Activated B cell treated with CpG ODN at 0.5 μM for 24 hours (primary cell): ENCODE data around the gene C11orf91. TPM values are rescaled to one million over a fixed set of nuclear protein-coding genes. Genes with fewer than 3 reads are reported as not detected.

Experiments used
- ATAC-seq: fragments of 200-7000 bp; cut with Tn5 transposase; one replicate; pipeline ENCODE4 v1.10.0; 2021; ENCODE audit warnings: low read depth, mild to moderate bottlenecking, moderate library complexity
- CTCF ChIA-PET: fragments of 350-600 bp; sonication (Branson Sonifier 250); formaldehyde crosslinking; loops from one replicate; lab custom pipeline; 2021; ENCODE audit warnings: antibody characterized with exemption; lab: Charles Lee
- POLR2A ChIA-PET: fragments of 350-600 bp; sonication (Branson Sonifier 250); formaldehyde crosslinking; loops from one replicate; lab custom pipeline; 2021; ENCODE audit warnings: antibody characterized with exemption; lab: Charles Lee
- DNase-seq: peaks from one replicate; pipeline ENCODE4 v3.0.0; 2022
- H3K27ac Mint-ChIP-seq: one replicate; pipeline ENCODE4 v1.8.0; 2020; ENCODE audit warnings: mixed read lengths
- H3K27me3 Mint-ChIP-seq: one replicate; pipeline ENCODE4 v1.8.0; 2021; ENCODE audit warnings: mixed read lengths
- H3K36me3 Mint-ChIP-seq: one replicate; pipeline ENCODE4 v1.8.0; 2021; ENCODE audit warnings: low read depth, mixed read lengths
- H3K4me1 Mint-ChIP-seq: one replicate; pipeline ENCODE4 v1.8.0; 2021; ENCODE audit warnings: mixed read lengths
- H3K4me3 Mint-ChIP-seq: one replicate; pipeline ENCODE4 v1.8.0; 2020; ENCODE audit warnings: mild to moderate bottlenecking, mixed read lengths
- H3K9me3 Mint-ChIP-seq: one replicate; pipeline ENCODE4 v1.8.0; 2020; ENCODE audit warnings: mixed read lengths
- intact Hi-C: fragments of 100-400 bp; cut with micrococcal nuclease; formaldehyde crosslinking; loops from one replicate; pipeline ENCODE4 v1.15.1; 2024
- total RNA-seq: library from RNA; stranded (reverse); gene quantifications from 2 replicates; pipeline ENCODE4 v1.2.3, GENCODE V29; 2022
- TF ChIP-seq, protein P1 (sequence below): fragments of 200-600 bp; IDR thresholded peaks from one replicate; pipeline ENCODE4 v1.8.0; 2022; ENCODE audit warnings: antibody characterized with exemption, mild to moderate bottlenecking

C11orf91 gene
- total RNA-seq, 1 donor from 2014 or later: 0.49 TPM

DNA sequence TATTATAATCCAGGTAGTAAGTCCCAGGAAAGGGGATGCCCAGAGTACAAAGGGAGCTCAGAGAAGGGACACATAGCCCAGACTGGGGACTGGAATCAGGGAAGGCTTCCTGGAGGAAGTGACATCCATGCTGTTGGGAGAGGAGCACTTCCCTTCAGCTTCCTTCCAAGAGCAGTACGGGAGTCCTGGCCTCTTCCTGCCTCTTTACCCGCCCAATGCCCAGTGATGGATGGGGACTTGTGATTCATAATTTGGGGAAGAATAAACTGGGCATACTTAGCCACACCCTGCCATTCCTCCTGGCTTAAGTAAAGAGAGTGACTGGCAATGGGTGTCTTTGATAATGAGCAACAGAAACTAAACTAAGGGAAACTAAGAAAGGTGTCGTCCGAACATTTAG lies 11.5 kb downstream of the C11orf91 start:
- no peak overlapping the region for H3K4me3 Mint-ChIP-seq
- no peak for ATAC-seq
- ChIA-PET CTCF (no interaction called here), POLR2A (no interaction called here)
- H3K27me3 Mint-ChIP-seq: peaks cover 13% of the 10 kb centered on the region
- no peak overlapping the region for H3K27ac Mint-ChIP-seq
- no peaks in the 10 kb centered on the region for H3K9me3 Mint-ChIP-seq
- intact Hi-C loops: no loop called here
- no peaks in the 10 kb centered on the region for H3K4me1 Mint-ChIP-seq
- H3K36me3 Mint-ChIP-seq: no peaks in the 10 kb centered on the region
- DNase-seq: no peak
- TF ChIP-seq, protein P1, sequence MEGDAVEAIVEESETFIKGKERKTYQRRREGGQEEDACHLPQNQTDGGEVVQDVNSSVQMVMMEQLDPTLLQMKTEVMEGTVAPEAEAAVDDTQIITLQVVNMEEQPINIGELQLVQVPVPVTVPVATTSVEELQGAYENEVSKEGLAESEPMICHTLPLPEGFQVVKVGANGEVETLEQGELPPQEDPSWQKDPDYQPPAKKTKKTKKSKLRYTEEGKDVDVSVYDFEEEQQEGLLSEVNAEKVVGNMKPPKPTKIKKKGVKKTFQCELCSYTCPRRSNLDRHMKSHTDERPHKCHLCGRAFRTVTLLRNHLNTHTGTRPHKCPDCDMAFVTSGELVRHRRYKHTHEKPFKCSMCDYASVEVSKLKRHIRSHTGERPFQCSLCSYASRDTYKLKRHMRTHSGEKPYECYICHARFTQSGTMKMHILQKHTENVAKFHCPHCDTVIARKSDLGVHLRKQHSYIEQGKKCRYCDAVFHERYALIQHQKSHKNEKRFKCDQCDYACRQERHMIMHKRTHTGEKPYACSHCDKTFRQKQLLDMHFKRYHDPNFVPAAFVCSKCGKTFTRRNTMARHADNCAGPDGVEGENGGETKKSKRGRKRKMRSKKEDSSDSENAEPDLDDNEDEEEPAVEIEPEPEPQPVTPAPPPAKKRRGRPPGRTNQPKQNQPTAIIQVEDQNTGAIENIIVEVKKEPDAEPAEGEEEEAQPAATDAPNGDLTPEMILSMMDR: no peak

DNA sequence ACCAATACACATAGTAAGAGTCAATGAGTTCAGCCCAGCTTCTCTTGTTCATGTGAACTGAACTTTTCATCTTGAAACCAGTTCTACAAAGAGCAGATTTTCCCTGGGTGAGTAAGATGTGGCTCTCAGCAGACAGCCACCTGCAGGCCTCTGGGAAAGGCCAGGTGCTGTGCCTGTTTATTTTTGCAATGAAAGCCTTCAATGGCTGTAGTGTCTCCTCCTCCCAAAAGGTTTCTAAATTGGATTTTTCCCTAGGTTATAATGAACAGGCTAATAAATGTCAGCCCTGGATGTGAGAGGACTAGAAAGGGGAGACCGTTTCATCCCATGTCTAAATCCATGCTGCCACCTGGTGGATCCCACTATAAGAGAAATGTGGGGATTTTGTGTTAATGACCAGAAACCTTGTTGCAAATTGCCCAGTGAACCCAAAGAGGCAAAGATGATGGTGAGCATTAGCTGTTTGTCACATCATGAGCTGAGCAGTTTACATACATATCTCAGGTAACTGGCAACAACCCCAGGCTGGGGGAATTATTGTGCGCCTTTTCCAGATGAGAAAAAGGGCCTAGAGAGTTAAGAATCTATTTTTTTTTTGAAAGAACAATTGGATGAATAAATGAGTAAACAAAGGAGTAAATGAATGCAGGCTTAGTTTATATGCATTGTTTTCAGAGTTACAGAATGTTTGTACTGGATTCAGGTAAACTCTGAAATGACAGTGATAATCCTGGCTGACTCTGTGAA lies 12.7 kb downstream of the C11orf91 start:
- H3K27ac Mint-ChIP-seq: no peak overlapping the region
- no peak overlapping the region for H3K4me3 Mint-ChIP-seq
- POLR2A ChIA-PET: no interaction called here
- peaks cover 10% of the 10 kb centered on the region for H3K27me3 Mint-ChIP-seq
- no peaks in the 10 kb centered on the region for H3K9me3 Mint-ChIP-seq
- H3K36me3 Mint-ChIP-seq: no peaks in the 10 kb centered on the region
- intact Hi-C loops: loop anchor here (1.0 kb wide), 1 partner anchor 326 kb away; no protein-coding TSS in a partner anchor
- no peak for DNase-seq
- no peaks in the 10 kb centered on the region for H3K4me1 Mint-ChIP-seq
- TF ChIP-seq, protein P1: no peak
- ATAC-seq: no peak
- CTCF ChIA-PET: no interaction called here

DNA sequence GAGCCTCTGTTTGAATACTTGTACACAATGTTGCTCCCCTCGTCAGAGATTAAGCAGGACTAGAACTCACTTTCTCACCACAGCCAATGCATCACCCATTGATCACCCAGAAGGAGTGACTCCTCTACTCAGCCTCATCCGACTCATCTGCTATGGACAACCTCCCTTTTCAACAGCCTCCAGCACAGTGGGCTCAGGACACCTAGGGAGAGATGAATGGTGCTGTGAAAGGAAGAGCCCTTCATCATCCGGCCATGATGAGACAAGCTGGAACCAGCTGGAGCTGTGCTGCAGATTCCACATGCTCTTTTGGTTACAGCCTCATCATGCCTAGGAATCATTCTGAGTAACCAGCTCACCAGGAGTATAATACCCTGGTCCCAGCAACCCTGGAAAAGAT lies 15.5 kb downstream of the C11orf91 start:
- H3K27me3 Mint-ChIP-seq: peaks cover 36% of the 10 kb centered on the region
- H3K27ac Mint-ChIP-seq: no peak overlapping the region
- intact Hi-C loops: no loop called here
- POLR2A ChIA-PET: interaction anchor here (0.7 kb wide), 1 partner anchor 18 kb away, joined by 3 read pairs; no protein-coding TSS in a partner anchor
- H3K4me1 Mint-ChIP-seq: no peaks in the 10 kb centered on the region
- H3K9me3 Mint-ChIP-seq: no peaks in the 10 kb centered on the region
- CTCF ChIA-PET: no interaction called here
- H3K36me3 Mint-ChIP-seq: no peaks in the 10 kb centered on the region
- no peak for DNase-seq
- TF ChIP-seq, protein P1: no peak
- no peak for ATAC-seq
- no peak overlapping the region for H3K4me3 Mint-ChIP-seq

GRCh38 chr11:33684003-33684706 lies 16.5 kb downstream of the C11orf91 start:
- no peak for ATAC-seq
- Mint-ChIP-seq H3K9me3 (no peaks in the 10 kb centered on the region), H3K36me3 (no peaks in the 10 kb centered on the region), H3K27me3 (peaks cover 37% of the 10 kb centered on the region), H3K4me1 (no peaks in the 10 kb centered on the region), H3K4me3 (no peak overlapping the region), H3K27ac (no peak overlapping the region)
- intact Hi-C loops: no loop called here
- DNase-seq: no peak
- ChIA-PET CTCF (interaction anchor here (1.7 kb wide), 1 partner anchor 8 kb away, joined by 3 read pairs; no protein-coding TSS in a partner anchor), POLR2A (no interaction called here)
- TF ChIP-seq, protein P1: no peak

GRCh38 chr11:33682446-33682845 lies 18.2 kb downstream of the C11orf91 start:
- TF ChIP-seq, protein P1: no peak
- no peak for ATAC-seq
- ChIA-PET POLR2A (no interaction called here), CTCF (interaction anchor here (1.7 kb wide), 1 partner anchor 10 kb away, joined by 3 read pairs; no protein-coding TSS in a partner anchor)
- Mint-ChIP-seq H3K9me3 (peaks cover 6% of the 10 kb centered on the region), H3K36me3 (no peaks in the 10 kb centered on the region), H3K27me3 (peaks cover 41% of the 10 kb centered on the region), H3K4me3 (no peak overlapping the region), H3K4me1 (no peaks in the 10 kb centered on the region), H3K27ac (no peak overlapping the region)
- no peak for DNase-seq
- intact Hi-C loops: no loop called here
